WTC11 (cell line): Measurements from ENCODE around the gene NECTIN4. TPM values are rescaled to one million over a fixed set of nuclear protein-coding genes. Genes with fewer than 3 reads are reported as not detected.

ENCODE experiments used
- ATAC-seq: fragments of 200-7000 bp; cut with Tn5 transposase; 2 replicates; pipeline ENCODE4 v1.10.0; 2021; ENCODE audit warnings: mild to moderate bottlenecking, moderate library complexity
- CTCF ChIA-PET: fragments of 300-600 bp; sonication (Branson Sonifier 250); formaldehyde crosslinking; loops from one replicate; lab custom pipeline; 2021; ENCODE audit warnings: antibody characterized with exemption; lab: Charles Lee
- POLR2A ChIA-PET: fragments of 350-600 bp; sonication (Branson Sonifier 250); formaldehyde crosslinking; loops from one replicate; lab custom pipeline; 2021; ENCODE audit warnings: antibody characterized with exemption; lab: Charles Lee
- DNase-seq: peaks from one replicate; pipeline ENCODE4 v3.0.0; 2021; ENCODE audit warnings: low spot score
- H3K27ac Mint-ChIP-seq: 2 replicates; pipeline ENCODE4 v1.8.0; 2021; ENCODE audit warnings: mixed read lengths
- H3K27me3 Mint-ChIP-seq: 2 replicates; pipeline ENCODE4 v1.8.0; 2021; ENCODE audit warnings: low read depth, mild to moderate bottlenecking, moderate library complexity, mixed read lengths
- H3K36me3 Mint-ChIP-seq: 2 replicates; pipeline ENCODE4 v1.8.0; 2021; ENCODE audit warnings: mixed read lengths
- H3K4me1 Mint-ChIP-seq: 2 replicates; pipeline ENCODE4 v1.8.0; 2022; ENCODE audit warnings: mixed read lengths
- H3K4me3 Mint-ChIP-seq: 2 replicates; pipeline ENCODE4 v1.8.0; 2021; ENCODE audit warnings: mild to moderate bottlenecking, moderate library complexity, mixed read lengths
- H3K9me3 Mint-ChIP-seq: 2 replicates; pipeline ENCODE4 v1.8.0; 2021; ENCODE audit warnings: mixed read lengths
- CREB1 ChIP-seq: sonication (generic); formaldehyde crosslinking; IDR thresholded peaks from 2 replicates; pipeline ENCODE4 v1.8.0; 2023; ENCODE audit warnings: mild to moderate bottlenecking, missing genetic modification reagents
- EMX1 ChIP-seq: fragments of 250-450 bp; sonication (Bioruptor Pico); IDR thresholded peaks from 2 replicates; pipeline ENCODE4 v1.8.0; 2021; ENCODE audit warnings: mild to moderate bottlenecking
- ESRRA ChIP-seq: sonication (generic); formaldehyde crosslinking; IDR thresholded peaks from 2 replicates; pipeline ENCODE4 v1.8.1; 2022; ENCODE audit warnings: mild to moderate bottlenecking, missing genetic modification reagents, borderline replicate concordance
- FOXP1 ChIP-seq: sonication (generic); formaldehyde crosslinking; IDR thresholded peaks from 2 replicates; pipeline ENCODE4 v1.8.0; 2022; ENCODE audit warnings: missing genetic modification reagents, mild to moderate bottlenecking, moderate library complexity, borderline replicate concordance
- NFYB ChIP-seq: sonication (generic); formaldehyde crosslinking; conservative IDR thresholded peaks from 2 replicates; pipeline ENCODE4 v1.8.0; 2022; ENCODE audit warnings: low read depth, missing genetic modification reagents
- SOX15 ChIP-seq: fragments of 250-450 bp; sonication (Bioruptor Pico); IDR thresholded peaks from 2 replicates; pipeline ENCODE4 v1.9.0; 2021; ENCODE audit warnings: mild to moderate bottlenecking
- TCF7 ChIP-seq: sonication (generic); formaldehyde crosslinking; IDR thresholded peaks from 2 replicates; pipeline ENCODE4 v1.8.0; 2022; ENCODE audit warnings: mild to moderate bottlenecking, low read depth, missing genetic modification reagents, moderate library complexity
- ZNF138 ChIP-seq: sonication (generic); formaldehyde crosslinking; conservative IDR thresholded peaks from 2 replicates; pipeline ENCODE4 v1.8.1; 2022; ENCODE audit warnings: mild to moderate bottlenecking, moderate library complexity, missing genetic modification reagents
- total RNA-seq: library from RNA; stranded (reverse); gene quantifications from 3 replicates; pipeline ENCODE4 v1.2.3, GENCODE V29; 2021
- TF ChIP-seq, protein P1 (sequence below): fragments of 250-450 bp; sonication (Bioruptor Pico); IDR thresholded peaks from 2 replicates; pipeline ENCODE4 v1.9.0; 2021; ENCODE audit warnings: mild to moderate bottlenecking
- TF ChIP-seq, protein P2 (sequence below): sonication (generic); formaldehyde crosslinking; IDR thresholded peaks from 2 replicates; pipeline ENCODE4 v1.8.0; 2022; ENCODE audit warnings: mild to moderate bottlenecking, missing genetic modification reagents
- TF ChIP-seq, protein P3 (sequence below): fragments of 250-450 bp; sonication (Bioruptor Pico); IDR thresholded peaks from 2 replicates; pipeline ENCODE4 v2.1.2; 2022; ENCODE audit warnings: mild to moderate bottlenecking, moderate library complexity
- TF ChIP-seq, protein P4 (sequence below): sonication (generic); formaldehyde crosslinking; IDR thresholded peaks from 2 replicates; pipeline ENCODE4 v1.8.0; 2023; ENCODE audit warnings: mild to moderate bottlenecking, missing genetic modification reagents
- TF ChIP-seq, protein P5 (sequence below): sonication (generic); formaldehyde crosslinking; IDR thresholded peaks from 2 replicates; pipeline ENCODE4 v1.8.0; 2022; ENCODE audit warnings: missing genetic modification reagents
- TF ChIP-seq, protein P6 (sequence below): fragments of 250-450 bp; sonication (Bioruptor Pico); IDR thresholded peaks from 2 replicates; pipeline ENCODE4 v1.9.0; 2021; ENCODE audit warnings: mild to moderate bottlenecking, borderline replicate concordance
- TF ChIP-seq, protein P7 (sequence below): sonication (generic); formaldehyde crosslinking; IDR thresholded peaks from 2 replicates; pipeline ENCODE4 v1.8.1; 2023; ENCODE audit warnings: mild to moderate bottlenecking, moderate library complexity, missing genetic modification reagents

Gene NECTIN4
- total RNA-seq, 1 experiment from 2014 or later, result 1.7 TPM

DNA sequence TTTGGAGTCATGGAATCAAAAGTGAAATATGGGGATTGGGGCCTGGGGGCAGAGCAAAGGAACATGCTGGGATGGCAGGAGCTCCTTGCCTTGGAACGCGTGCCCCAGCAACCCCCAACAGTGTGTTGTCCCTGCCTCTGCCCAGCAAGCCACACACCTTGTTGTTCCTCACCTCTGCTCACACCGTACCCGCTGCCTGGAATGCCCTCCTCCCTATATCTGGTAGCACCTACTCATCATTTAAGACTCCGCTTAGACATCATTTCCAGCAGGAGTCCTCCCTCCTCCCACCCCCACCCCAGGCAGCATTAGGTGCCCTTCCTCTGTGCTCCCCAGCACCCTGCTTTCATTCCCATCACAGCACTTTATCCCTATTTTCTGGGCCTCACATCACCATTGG lies 7.8 kb downstream of the NECTIN4 start (continued):
- TF ChIP-seq, protein P1, sequence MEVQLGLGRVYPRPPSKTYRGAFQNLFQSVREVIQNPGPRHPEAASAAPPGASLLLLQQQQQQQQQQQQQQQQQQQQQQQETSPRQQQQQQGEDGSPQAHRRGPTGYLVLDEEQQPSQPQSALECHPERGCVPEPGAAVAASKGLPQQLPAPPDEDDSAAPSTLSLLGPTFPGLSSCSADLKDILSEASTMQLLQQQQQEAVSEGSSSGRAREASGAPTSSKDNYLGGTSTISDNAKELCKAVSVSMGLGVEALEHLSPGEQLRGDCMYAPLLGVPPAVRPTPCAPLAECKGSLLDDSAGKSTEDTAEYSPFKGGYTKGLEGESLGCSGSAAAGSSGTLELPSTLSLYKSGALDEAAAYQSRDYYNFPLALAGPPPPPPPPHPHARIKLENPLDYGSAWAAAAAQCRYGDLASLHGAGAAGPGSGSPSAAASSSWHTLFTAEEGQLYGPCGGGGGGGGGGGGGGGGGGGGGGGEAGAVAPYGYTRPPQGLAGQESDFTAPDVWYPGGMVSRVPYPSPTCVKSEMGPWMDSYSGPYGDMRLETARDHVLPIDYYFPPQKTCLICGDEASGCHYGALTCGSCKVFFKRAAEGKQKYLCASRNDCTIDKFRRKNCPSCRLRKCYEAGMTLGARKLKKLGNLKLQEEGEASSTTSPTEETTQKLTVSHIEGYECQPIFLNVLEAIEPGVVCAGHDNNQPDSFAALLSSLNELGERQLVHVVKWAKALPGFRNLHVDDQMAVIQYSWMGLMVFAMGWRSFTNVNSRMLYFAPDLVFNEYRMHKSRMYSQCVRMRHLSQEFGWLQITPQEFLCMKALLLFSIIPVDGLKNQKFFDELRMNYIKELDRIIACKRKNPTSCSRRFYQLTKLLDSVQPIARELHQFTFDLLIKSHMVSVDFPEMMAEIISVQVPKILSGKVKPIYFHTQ (CRISPR knock-in tag), result no peak
- TF ChIP-seq ESRRA (CRISPR knock-in tag) (no peak), EMX1 (no peak)
- TF ChIP-seq, all 79 proteins: peak for 0

DNA sequence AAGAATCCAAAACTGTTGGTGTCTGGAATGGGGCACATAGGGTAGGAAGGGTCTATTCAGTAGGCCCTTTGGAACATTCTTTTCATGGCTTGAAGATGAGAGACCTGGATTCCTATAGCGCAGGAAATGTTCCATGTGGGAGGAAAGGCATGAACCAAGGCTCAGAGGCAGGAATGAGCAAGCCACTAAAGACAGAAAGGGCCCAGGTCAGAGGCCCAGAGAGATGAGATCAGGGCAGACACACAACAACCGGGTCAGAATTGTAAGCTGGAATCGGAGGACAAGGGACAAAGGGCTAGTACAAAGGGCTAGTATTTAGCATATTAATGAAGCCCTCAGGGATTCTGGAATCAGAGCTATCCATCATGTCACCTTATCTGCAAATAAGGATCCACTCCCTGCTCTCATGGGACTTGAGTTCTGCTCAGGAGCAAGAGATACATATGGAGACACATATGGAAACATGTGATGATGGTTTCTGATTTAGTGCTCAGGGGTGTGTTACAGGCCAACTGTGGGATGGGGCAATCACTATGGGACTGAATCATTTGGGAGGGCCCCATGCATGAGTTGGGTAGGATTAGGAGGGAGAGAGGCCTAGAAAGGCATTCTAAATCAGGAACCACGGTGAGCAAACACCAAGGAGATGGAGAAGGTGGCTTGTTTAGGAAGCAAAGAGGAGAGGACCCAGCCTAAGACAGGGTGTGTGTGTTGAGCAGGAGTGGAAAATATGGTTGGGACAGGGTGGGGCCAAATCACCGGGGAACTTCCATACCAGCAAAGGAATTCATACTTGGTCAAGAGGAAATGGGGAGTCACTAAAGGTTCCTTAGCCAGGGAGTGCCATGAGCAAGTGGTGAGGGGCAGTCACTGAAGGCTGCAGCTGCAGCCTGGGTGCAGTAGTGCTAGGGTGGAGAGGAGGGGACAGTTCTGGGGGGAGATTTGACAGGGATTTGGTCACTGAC lies 8.6 kb downstream of the NECTIN4 start:
- H3K27ac Mint-ChIP-seq, result no peak overlapping the region
- no peak overlapping the region for H3K4me3 Mint-ChIP-seq
- H3K9me3 Mint-ChIP-seq, result no peaks in the 10 kb centered on the region
- no peak for DNase-seq
- ATAC-seq, result no peak
- H3K4me1 Mint-ChIP-seq, result peaks cover 30% of the 10 kb centered on the region
- no peaks in the 10 kb centered on the region; the same call in 1 of the 2 replicates for H3K27me3 Mint-ChIP-seq
- ChIA-PET CTCF (interaction anchor here (0.9 to 2.8 kb wide), 7 partner anchors 8 to 37 kb away, joined by 3 to 24 read pairs (median 5); partner anchors contain the start of genes KLHDC9, NECTIN4, NIT1 and PFDN2), POLR2A (no interaction called here)
- H3K36me3 Mint-ChIP-seq, result no peaks in the 10 kb centered on the region
- TF ChIP-seq, protein P2, sequence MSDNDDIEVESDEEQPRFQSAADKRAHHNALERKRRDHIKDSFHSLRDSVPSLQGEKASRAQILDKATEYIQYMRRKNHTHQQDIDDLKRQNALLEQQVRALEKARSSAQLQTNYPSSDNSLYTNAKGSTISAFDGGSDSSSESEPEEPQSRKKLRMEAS, result no peak
- TF ChIP-seq, protein P3, sequence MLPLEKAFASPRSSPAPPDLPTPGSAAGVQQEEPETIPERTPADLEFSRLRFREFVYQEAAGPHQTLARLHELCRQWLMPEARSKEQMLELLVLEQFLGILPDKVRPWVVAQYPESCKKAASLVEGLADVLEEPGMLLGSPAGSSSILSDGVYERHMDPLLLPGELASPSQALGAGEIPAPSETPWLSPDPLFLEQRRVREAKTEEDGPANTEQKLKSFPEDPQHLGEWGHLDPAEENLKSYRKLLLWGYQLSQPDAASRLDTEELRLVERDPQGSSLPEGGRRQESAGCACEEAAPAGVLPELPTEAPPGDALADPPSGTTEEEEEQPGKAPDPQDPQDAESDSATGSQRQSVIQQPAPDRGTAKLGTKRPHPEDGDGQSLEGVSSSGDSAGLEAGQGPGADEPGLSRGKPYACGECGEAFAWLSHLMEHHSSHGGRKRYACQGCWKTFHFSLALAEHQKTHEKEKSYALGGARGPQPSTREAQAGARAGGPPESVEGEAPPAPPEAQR, result no peak
- TF ChIP-seq, protein P4, sequence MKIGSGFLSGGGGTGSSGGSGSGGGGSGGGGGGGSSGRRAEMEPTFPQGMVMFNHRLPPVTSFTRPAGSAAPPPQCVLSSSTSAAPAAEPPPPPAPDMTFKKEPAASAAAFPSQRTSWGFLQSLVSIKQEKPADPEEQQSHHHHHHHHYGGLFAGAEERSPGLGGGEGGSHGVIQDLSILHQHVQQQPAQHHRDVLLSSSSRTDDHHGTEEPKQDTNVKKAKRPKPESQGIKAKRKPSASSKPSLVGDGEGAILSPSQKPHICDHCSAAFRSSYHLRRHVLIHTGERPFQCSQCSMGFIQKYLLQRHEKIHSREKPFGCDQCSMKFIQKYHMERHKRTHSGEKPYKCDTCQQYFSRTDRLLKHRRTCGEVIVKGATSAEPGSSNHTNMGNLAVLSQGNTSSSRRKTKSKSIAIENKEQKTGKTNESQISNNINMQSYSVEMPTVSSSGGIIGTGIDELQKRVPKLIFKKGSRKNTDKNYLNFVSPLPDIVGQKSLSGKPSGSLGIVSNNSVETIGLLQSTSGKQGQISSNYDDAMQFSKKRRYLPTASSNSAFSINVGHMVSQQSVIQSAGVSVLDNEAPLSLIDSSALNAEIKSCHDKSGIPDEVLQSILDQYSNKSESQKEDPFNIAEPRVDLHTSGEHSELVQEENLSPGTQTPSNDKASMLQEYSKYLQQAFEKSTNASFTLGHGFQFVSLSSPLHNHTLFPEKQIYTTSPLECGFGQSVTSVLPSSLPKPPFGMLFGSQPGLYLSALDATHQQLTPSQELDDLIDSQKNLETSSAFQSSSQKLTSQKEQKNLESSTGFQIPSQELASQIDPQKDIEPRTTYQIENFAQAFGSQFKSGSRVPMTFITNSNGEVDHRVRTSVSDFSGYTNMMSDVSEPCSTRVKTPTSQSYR, result no peak
- TF ChIP-seq SOX15 (CRISPR knock-in tag) (no peak), TCF7 (CRISPR knock-in tag) (no peak), NFYB (CRISPR knock-in tag) (no peak), ZNF138 (CRISPR knock-in tag) (no peak), FOXP1 (CRISPR knock-in tag) (no peak), CREB1 (no peak)
- TF ChIP-seq, protein P5, sequence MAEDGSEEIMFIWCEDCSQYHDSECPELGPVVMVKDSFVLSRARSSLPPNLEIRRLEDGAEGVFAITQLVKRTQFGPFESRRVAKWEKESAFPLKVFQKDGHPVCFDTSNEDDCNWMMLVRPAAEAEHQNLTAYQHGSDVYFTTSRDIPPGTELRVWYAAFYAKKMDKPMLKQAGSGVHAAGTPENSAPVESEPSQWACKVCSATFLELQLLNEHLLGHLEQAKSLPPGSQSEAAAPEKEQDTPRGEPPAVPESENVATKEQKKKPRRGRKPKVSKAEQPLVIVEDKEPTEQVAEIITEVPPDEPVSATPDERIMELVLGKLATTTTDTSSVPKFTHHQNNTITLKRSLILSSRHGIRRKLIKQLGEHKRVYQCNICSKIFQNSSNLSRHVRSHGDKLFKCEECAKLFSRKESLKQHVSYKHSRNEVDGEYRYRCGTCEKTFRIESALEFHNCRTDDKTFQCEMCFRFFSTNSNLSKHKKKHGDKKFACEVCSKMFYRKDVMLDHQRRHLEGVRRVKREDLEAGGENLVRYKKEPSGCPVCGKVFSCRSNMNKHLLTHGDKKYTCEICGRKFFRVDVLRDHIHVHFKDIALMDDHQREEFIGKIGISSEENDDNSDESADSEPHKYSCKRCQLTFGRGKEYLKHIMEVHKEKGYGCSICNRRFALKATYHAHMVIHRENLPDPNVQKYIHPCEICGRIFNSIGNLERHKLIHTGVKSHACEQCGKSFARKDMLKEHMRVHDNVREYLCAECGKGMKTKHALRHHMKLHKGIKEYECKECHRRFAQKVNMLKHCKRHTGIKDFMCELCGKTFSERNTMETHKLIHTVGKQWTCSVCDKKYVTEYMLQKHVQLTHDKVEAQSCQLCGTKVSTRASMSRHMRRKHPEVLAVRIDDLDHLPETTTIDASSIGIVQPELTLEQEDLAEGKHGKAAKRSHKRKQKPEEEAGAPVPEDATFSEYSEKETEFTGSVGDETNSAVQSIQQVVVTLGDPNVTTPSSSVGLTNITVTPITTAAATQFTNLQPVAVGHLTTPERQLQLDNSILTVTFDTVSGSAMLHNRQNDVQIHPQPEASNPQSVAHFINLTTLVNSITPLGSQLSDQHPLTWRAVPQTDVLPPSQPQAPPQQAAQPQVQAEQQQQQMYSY (CRISPR knock-in tag), result no peak
- TF ChIP-seq, protein P6, sequence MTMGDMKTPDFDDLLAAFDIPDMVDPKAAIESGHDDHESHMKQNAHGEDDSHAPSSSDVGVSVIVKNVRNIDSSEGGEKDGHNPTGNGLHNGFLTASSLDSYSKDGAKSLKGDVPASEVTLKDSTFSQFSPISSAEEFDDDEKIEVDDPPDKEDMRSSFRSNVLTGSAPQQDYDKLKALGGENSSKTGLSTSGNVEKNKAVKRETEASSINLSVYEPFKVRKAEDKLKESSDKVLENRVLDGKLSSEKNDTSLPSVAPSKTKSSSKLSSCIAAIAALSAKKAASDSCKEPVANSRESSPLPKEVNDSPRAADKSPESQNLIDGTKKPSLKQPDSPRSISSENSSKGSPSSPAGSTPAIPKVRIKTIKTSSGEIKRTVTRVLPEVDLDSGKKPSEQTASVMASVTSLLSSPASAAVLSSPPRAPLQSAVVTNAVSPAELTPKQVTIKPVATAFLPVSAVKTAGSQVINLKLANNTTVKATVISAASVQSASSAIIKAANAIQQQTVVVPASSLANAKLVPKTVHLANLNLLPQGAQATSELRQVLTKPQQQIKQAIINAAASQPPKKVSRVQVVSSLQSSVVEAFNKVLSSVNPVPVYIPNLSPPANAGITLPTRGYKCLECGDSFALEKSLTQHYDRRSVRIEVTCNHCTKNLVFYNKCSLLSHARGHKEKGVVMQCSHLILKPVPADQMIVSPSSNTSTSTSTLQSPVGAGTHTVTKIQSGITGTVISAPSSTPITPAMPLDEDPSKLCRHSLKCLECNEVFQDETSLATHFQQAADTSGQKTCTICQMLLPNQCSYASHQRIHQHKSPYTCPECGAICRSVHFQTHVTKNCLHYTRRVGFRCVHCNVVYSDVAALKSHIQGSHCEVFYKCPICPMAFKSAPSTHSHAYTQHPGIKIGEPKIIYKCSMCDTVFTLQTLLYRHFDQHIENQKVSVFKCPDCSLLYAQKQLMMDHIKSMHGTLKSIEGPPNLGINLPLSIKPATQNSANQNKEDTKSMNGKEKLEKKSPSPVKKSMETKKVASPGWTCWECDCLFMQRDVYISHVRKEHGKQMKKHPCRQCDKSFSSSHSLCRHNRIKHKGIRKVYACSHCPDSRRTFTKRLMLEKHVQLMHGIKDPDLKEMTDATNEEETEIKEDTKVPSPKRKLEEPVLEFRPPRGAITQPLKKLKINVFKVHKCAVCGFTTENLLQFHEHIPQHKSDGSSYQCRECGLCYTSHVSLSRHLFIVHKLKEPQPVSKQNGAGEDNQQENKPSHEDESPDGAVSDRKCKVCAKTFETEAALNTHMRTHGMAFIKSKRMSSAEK (CRISPR knock-in tag), result no peak
- TF ChIP-seq, protein P7, sequence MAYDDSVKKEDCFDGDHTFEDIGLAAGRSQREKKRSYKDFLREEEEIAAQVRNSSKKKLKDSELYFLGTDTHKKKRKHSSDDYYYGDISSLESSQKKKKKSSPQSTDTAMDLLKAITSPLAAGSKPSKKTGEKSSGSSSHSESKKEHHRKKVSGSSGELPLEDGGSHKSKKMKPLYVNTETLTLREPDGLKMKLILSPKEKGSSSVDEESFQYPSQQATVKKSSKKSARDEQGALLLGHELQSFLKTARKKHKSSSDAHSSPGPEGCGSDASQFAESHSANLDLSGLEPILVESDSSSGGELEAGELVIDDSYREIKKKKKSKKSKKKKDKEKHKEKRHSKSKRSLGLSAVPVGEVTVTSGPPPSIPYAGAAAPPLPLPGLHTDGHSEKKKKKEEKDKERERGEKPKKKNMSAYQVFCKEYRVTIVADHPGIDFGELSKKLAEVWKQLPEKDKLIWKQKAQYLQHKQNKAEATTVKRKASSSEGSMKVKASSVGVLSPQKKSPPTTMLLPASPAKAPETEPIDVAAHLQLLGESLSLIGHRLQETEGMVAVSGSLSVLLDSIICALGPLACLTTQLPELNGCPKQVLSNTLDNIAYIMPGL, result no peak
